Measurements from ENCODE around the gene INPP4B. TPM values are rescaled to one million over a fixed set of nuclear protein-coding genes. Genes with fewer than 3 reads are reported as not detected.

The INPP4B gene
- total RNA-seq, 1 donor: 54.2 TPM

GRCh38 chr4:142351958-142352357 is 494.1 kb downstream of the INPP4B start:
- peak overlapping the region; percentile 11 for H3K4me3 ChIP-seq (ENCODE audit: low read depth, low read length)
- DNase-seq (ENCODE audit: low read depth): peak; percentile 57
- no peak for TF ChIP-seq CTCF (IDR thresholded peaks at IDR 0.05; ENCODE audit: insufficient read depth, low read length)

- DNase-seq (ENCODE audit: low read depth): peak; percentile 80
- no peak for TF ChIP-seq CTCF (IDR thresholded peaks at IDR 0.05; ENCODE audit: insufficient read depth, low read length)
- H3K4me3 ChIP-seq (ENCODE audit: low read depth, low read length): no peak overlapping the region
Observed at GRCh38 chr4:142350871-142351270, 495.2 kb downstream of the INPP4B start.

GRCh38 chr4:142348613-142349021 is 497.5 kb downstream of the INPP4B start:
- TF ChIP-seq CTCF (IDR thresholded peaks at IDR 0.05; ENCODE audit: insufficient read depth, low read length): no peak
- DNase-seq (ENCODE audit: low read depth): no peak
- H3K4me3 ChIP-seq (ENCODE audit: low read depth, low read length): no peak overlapping the region

GRCh38 chr4:142347241-142347640 is 498.9 kb downstream of the INPP4B start:
- H3K4me3 ChIP-seq (ENCODE audit: low read depth, low read length): no peak overlapping the region
- TF ChIP-seq CTCF (IDR thresholded peaks at IDR 0.05; ENCODE audit: insufficient read depth, low read length): no peak
- DNase-seq (ENCODE audit: low read depth): peak; percentile 75

GRCh38 chr4:142345924-142346323 is 500.2 kb downstream of the INPP4B start:
- no peak for TF ChIP-seq CTCF (IDR thresholded peaks at IDR 0.05; ENCODE audit: insufficient read depth, low read length)

GRCh38 chr4:142341268-142341667 is 504.8 kb downstream of the INPP4B start:
- no peak for DNase-seq (ENCODE audit: low read depth)
- TF ChIP-seq CTCF (IDR thresholded peaks at IDR 0.05; ENCODE audit: insufficient read depth, low read length): no peak
- H3K4me3 ChIP-seq (ENCODE audit: low read depth, low read length): no peak overlapping the region

More at GRCh38 chr4:142345924-142346323, 500.2 kb downstream of the INPP4B start:
- no peak overlapping the region for H3K4me3 ChIP-seq (ENCODE audit: low read depth, low read length)
- DNase-seq (ENCODE audit: low read depth): no peak

GRCh38 chr4:142339053-142339452 is 507.0 kb downstream of the INPP4B start:
- H3K4me3 ChIP-seq (ENCODE audit: low read depth, low read length): no peak overlapping the region
- no peak for TF ChIP-seq CTCF (IDR thresholded peaks at IDR 0.05; ENCODE audit: insufficient read depth, low read length)
- no peak for DNase-seq (ENCODE audit: low read depth)
